ENCODE measurements around the gene CD40LG.

DNA sequence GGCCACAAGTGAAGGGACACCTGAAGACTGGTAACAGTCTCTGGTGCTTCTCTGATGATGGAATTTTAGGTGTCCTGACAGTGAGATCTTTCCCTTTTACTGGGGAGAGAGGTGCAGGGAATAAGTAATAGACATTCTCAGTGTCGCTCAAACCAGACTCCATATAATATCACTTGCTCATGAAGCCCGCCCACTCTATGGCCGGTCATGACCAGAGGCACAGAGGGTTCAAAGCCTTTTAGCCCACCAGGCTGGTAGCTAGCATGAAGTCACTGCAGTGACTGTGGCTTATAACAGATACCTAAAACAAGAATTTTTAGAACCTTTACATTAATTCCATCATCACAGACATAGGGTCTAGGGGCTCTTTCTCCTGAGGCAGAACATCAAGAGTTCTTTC is 2.9 kb downstream of the CD40LG start:
- TF ChIP-seq, protein P1, sequence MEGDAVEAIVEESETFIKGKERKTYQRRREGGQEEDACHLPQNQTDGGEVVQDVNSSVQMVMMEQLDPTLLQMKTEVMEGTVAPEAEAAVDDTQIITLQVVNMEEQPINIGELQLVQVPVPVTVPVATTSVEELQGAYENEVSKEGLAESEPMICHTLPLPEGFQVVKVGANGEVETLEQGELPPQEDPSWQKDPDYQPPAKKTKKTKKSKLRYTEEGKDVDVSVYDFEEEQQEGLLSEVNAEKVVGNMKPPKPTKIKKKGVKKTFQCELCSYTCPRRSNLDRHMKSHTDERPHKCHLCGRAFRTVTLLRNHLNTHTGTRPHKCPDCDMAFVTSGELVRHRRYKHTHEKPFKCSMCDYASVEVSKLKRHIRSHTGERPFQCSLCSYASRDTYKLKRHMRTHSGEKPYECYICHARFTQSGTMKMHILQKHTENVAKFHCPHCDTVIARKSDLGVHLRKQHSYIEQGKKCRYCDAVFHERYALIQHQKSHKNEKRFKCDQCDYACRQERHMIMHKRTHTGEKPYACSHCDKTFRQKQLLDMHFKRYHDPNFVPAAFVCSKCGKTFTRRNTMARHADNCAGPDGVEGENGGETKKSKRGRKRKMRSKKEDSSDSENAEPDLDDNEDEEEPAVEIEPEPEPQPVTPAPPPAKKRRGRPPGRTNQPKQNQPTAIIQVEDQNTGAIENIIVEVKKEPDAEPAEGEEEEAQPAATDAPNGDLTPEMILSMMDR (conservative IDR thresholded peaks at IDR 0.05), result no peak
- TF ChIP-seq EZH2 (IDR thresholded peaks at IDR 0.05; ENCODE audit: low read depth), result no peak

Measured in PC-9 (cell line).